Activated CD8-positive, alpha-beta T cell treated with anti-CD3 and anti-CD28 coated beads for 36 hours (primary cell): ENCODE results near the gene MAPK9. TPM values are rescaled to one million over a fixed set of nuclear protein-coding genes. Genes with fewer than 3 reads are reported as not detected.
A peak's percentile ranks its signal among the peaks of the same experiment; 100 is the strongest.

Experiments used
- ATAC-seq: fragments of 200-7000 bp; cut with Tn5 transposase; one replicate; pipeline ENCODE4 v1.10.0; 2021; ENCODE audit warnings: mild to moderate bottlenecking, moderate library complexity
- CTCF ChIA-PET: fragments of 350-600 bp; sonication (Branson Sonifier 250); formaldehyde crosslinking; loops from one replicate; lab custom pipeline; 2021; ENCODE audit warnings: antibody characterized with exemption; lab: Charles Lee
- POLR2A ChIA-PET: fragments of 350-600 bp; sonication (Branson Sonifier 250); formaldehyde crosslinking; loops from one replicate; lab custom pipeline; 2021; ENCODE audit warnings: antibody characterized with exemption; lab: Charles Lee
- DNase-seq: peaks from one replicate; pipeline ENCODE4 v3.0.0-alpha.2; 2020
- H3K27ac Mint-ChIP-seq: one replicate; pipeline ENCODE4 v1.8.0; 2021; ENCODE audit warnings: mild to moderate bottlenecking, mixed read lengths
- H3K27me3 Mint-ChIP-seq: one replicate; pipeline ENCODE4 v1.8.0; 2021; ENCODE audit warnings: mixed read lengths
- H3K36me3 Mint-ChIP-seq: one replicate; pipeline ENCODE4 v1.8.0; 2021; ENCODE audit warnings: low read depth, mixed read lengths
- H3K4me1 Mint-ChIP-seq: one replicate; pipeline ENCODE4 v1.8.0; 2021; ENCODE audit warnings: low read depth, mixed read lengths
- H3K4me3 Mint-ChIP-seq: one replicate; pipeline ENCODE4 v1.8.0; 2021; ENCODE audit warnings: mild to moderate bottlenecking, moderate library complexity, mixed read lengths
- H3K9me3 Mint-ChIP-seq: one replicate; pipeline ENCODE4 v1.8.0; 2021; ENCODE audit warnings: mixed read lengths
- CTCF ChIP-seq: fragments of 200-600 bp; IDR thresholded peaks from one replicate; pipeline ENCODE4 v1.8.0; 2022; ENCODE audit warnings: antibody characterized with exemption, mild to moderate bottlenecking
- intact Hi-C: fragments of 100-400 bp; cut with micrococcal nuclease; formaldehyde crosslinking; loops from one replicate; pipeline ENCODE4 v1.10.0; 2022
- total RNA-seq, 2 experiments: library from RNA; stranded (reverse); gene quantifications; one replicate each; pipeline ENCODE4 v1.2.3, GENCODE V29; 2021

The MAPK9 gene
- total RNA-seq, 2 experiments from 2014 or later, result 31.8 to 33.2 TPM

- ChIA-PET POLR2A (no interaction called here), CTCF (no interaction called here)
- no peak for DNase-seq
- Mint-ChIP-seq H3K27me3 (peaks cover 27% of the 10 kb centered on the region), H3K9me3 (no peaks in the 10 kb centered on the region), H3K4me1 (peaks cover 4% of the 10 kb centered on the region), H3K36me3 (no peaks in the 10 kb centered on the region), H3K4me3 (no peak overlapping the region), H3K27ac (no peak overlapping the region)
- intact Hi-C loops, result no loop called here
- no peak for ATAC-seq
- no peak for TF ChIP-seq CTCF
These were observed 87.5 kb downstream of the MAPK9 start for GRCh38 chr5:180204276-180204819.

GRCh38 chr5:180202939-180203573 is 88.8 kb downstream of the MAPK9 start:
- TF ChIP-seq CTCF, result no peak
- H3K9me3 Mint-ChIP-seq, result no peaks in the 10 kb centered on the region
- no peak overlapping the region for H3K4me3 Mint-ChIP-seq
- no peak overlapping the region for H3K27ac Mint-ChIP-seq
- ATAC-seq (peak; percentile 13), DNase-seq (no peak)
- peaks cover 22% of the 10 kb centered on the region for H3K27me3 Mint-ChIP-seq
- no peaks in the 10 kb centered on the region for H3K36me3 Mint-ChIP-seq
- intact Hi-C loops, result no loop called here
- ChIA-PET CTCF (interaction anchor here (1.6 kb wide), 2 partner anchors 13 to 126 kb away, joined by 3 to 5 read pairs; no protein-coding TSS in a partner anchor), POLR2A (no interaction called here)
- H3K4me1 Mint-ChIP-seq, result no peaks in the 10 kb centered on the region

- ATAC-seq (no peak), DNase-seq (peak; percentile 42)
- CTCF ChIA-PET, result interaction anchor here (1.6 to 2.0 kb wide), 3 partner anchors 11 to 127 kb away, joined by 3 to 10 read pairs (median 9); no protein-coding TSS in a partner anchor
- Mint-ChIP-seq H3K36me3 (no peaks in the 10 kb centered on the region), H3K4me3 (no peak overlapping the region), H3K9me3 (no peaks in the 10 kb centered on the region), H3K27me3 (peaks cover 11% of the 10 kb centered on the region), H3K27ac (no peak overlapping the region), H3K4me1 (no peaks in the 10 kb centered on the region)
- TF ChIP-seq CTCF, result peak; percentile 31
- POLR2A ChIA-PET, result no interaction called here
- intact Hi-C loops, result no loop called here
These were observed 90.6 kb downstream of the MAPK9 start for GRCh38 chr5:180201051-180201987.

- no peaks in the 10 kb centered on the region for H3K36me3 Mint-ChIP-seq
- DNase-seq (no peak), ATAC-seq (no peak)
- no peak overlapping the region for H3K27ac Mint-ChIP-seq
- ChIA-PET CTCF (interaction anchor here (2.0 kb wide), 1 partner anchor 117 kb away, joined by 9 read pairs; no protein-coding TSS in a partner anchor), POLR2A (no interaction called here)
- H3K4me3 Mint-ChIP-seq, result no peak overlapping the region
- no peaks in the 10 kb centered on the region for H3K9me3 Mint-ChIP-seq
- TF ChIP-seq CTCF, result no peak
- intact Hi-C loops, result no loop called here
- H3K4me1 Mint-ChIP-seq, result no peaks in the 10 kb centered on the region
- H3K27me3 Mint-ChIP-seq, result peaks cover 8% of the 10 kb centered on the region
These were observed 92.5 kb downstream of the MAPK9 start for GRCh38 chr5:180199390-180199789.
